H9 (cell line): ENCODE results near the gene IGF2BP3. TPM values are rescaled to one million over a fixed set of nuclear protein-coding genes. Genes with fewer than 3 reads are reported as not detected.
A peak's percentile ranks its signal among the peaks of the same experiment; 100 is the strongest.

Experiments used
- DNase-seq: peaks from one replicate; pipeline ENCODE4 v3.0.0-alpha.2; 2017
- H2AFZ ChIP-seq: one replicate; pipeline ENCODE4 v1.6.1; 2013; ENCODE audit warnings: mild to moderate bottlenecking, low read length, control low read depth, moderate library complexity
- H2AK5ac ChIP-seq: 2 replicates; pipeline ENCODE4 v1.6.1; 2013; ENCODE audit warnings: low read length, control low read depth, mixed read lengths; ENCODE audit not compliant: insufficient read length
- H2BK120ac ChIP-seq: one replicate; pipeline ENCODE4 v1.6.1; 2013; ENCODE audit warnings: low read depth, mild to moderate bottlenecking, low read length, control low read depth, inconsistent platforms; ENCODE audit not compliant: poor library complexity, severe bottlenecking
- H2BK12ac ChIP-seq: 2 replicates; pipeline ENCODE4 v1.6.1; 2013; ENCODE audit warnings: low read length, control low read depth, mixed read lengths, low read depth; ENCODE audit not compliant: insufficient read length
- H2BK15ac ChIP-seq: 2 replicates; pipeline ENCODE4 v1.6.1; 2013; ENCODE audit warnings: low read depth, low read length, control low read depth
- H2BK20ac ChIP-seq: one replicate; pipeline ENCODE4 v1.6.1; 2013; ENCODE audit warnings: low read depth, mild to moderate bottlenecking, low read length, control low read depth, inconsistent platforms; ENCODE audit not compliant: poor library complexity, severe bottlenecking
- H2BK5ac ChIP-seq: 2 replicates; pipeline ENCODE4 v1.6.1; 2013; ENCODE audit warnings: low read length, control low read depth, mixed read lengths; ENCODE audit not compliant: insufficient read length
- H3K14ac ChIP-seq: 2 replicates; pipeline ENCODE4 v1.6.1; 2013; ENCODE audit warnings: low read length, control low read depth; ENCODE audit not compliant: insufficient read depth
- H3K18ac ChIP-seq: 2 replicates; pipeline ENCODE4 v1.6.1; 2013; ENCODE audit warnings: low read depth, mild to moderate bottlenecking, mixed read lengths, low read length, control low read depth; ENCODE audit not compliant: insufficient read length
- H3K23ac ChIP-seq: 2 replicates; pipeline ENCODE4 v1.6.1; 2013; ENCODE audit warnings: low read length, control low read depth, mixed read lengths, low read depth; ENCODE audit not compliant: insufficient read length
- H3K23me2 ChIP-seq: 2 replicates; pipeline ENCODE4 v1.6.1; 2013; ENCODE audit warnings: low read depth, mild to moderate bottlenecking, mixed read lengths, low read length, control low read depth; ENCODE audit not compliant: insufficient read length, poor library complexity, severe bottlenecking
- H3K27ac ChIP-seq: 2 replicates; pipeline ENCODE4 v1.5.1; 2013; ENCODE audit warnings: low read length, control low read depth, mixed read lengths, low read depth; ENCODE audit not compliant: insufficient read length
- H3K27me3 ChIP-seq: 2 replicates; pipeline ENCODE4 v1.6.1; 2013; ENCODE audit warnings: low read length, control low read depth, inconsistent platforms; ENCODE audit not compliant: insufficient read depth
- H3K4ac ChIP-seq: 2 replicates; pipeline ENCODE4 v1.6.1; 2013; ENCODE audit warnings: low read depth, mild to moderate bottlenecking, control low read depth, inconsistent platforms, low read length, moderate library complexity
- H3K4me1 ChIP-seq: 2 replicates; pipeline ENCODE4 v1.6.1; 2013; ENCODE audit warnings: low read length, control low read depth, inconsistent platforms; ENCODE audit not compliant: insufficient read depth
- H3K4me2 ChIP-seq: 2 replicates; pipeline ENCODE4 v1.6.1; 2013; ENCODE audit warnings: low read length, control low read depth, mixed read lengths; ENCODE audit not compliant: insufficient read length, insufficient read depth
- H3K56ac ChIP-seq: 2 replicates; pipeline ENCODE4 v1.6.1; 2013; ENCODE audit warnings: low read depth, mild to moderate bottlenecking, mixed read lengths, low read length, control low read depth; ENCODE audit not compliant: insufficient read length
- H3K79me1 ChIP-seq: 2 replicates; pipeline ENCODE4 v1.6.1; 2013; ENCODE audit warnings: low read depth, mild to moderate bottlenecking, moderate library complexity, low read length, control low read depth, inconsistent platforms; ENCODE audit not compliant: insufficient read depth, poor library complexity, severe bottlenecking
- H3K79me2 ChIP-seq: 2 replicates; pipeline ENCODE4 v1.6.1; 2013; ENCODE audit warnings: low read length, control low read depth, inconsistent platforms; ENCODE audit not compliant: insufficient read depth
- H3K9ac ChIP-seq: 2 replicates; pipeline ENCODE4 v1.6.1; 2013; ENCODE audit warnings: low read length, control low read depth, mixed read lengths; ENCODE audit not compliant: insufficient read length; ENCODE audit errors: extremely low read depth
- H3K9me3 ChIP-seq: one replicate; pipeline ENCODE4 v1.6.1; 2013; ENCODE audit warnings: low read depth, low read length, inconsistent platforms; ENCODE audit not compliant: control insufficient read depth
- H3T11ph ChIP-seq: one replicate; pipeline ENCODE4 v1.6.1; 2013; ENCODE audit warnings: mild to moderate bottlenecking, low read length, control low read depth, inconsistent platforms
- H4K20me1 ChIP-seq: one replicate; pipeline ENCODE4 v1.6.1; 2013; ENCODE audit not compliant: control insufficient read depth, insufficient read length, insufficient read depth
- H4K5ac ChIP-seq: 2 replicates; pipeline ENCODE4 v1.6.1; 2013; ENCODE audit warnings: low read depth, mild to moderate bottlenecking, mixed read lengths, low read length, control low read depth; ENCODE audit not compliant: insufficient read length
- H4K8ac ChIP-seq: replicated peaks from 2 replicates; pipeline ENCODE4 v1.6.1; 2013; ENCODE audit warnings: low read length, control low read depth, mixed read lengths, low read depth; ENCODE audit not compliant: insufficient read length
- H4K91ac ChIP-seq: 2 replicates; pipeline ENCODE4 v1.6.1; 2013; ENCODE audit warnings: low read depth, mild to moderate bottlenecking, moderate library complexity, mixed read lengths, low read length, control low read depth; ENCODE audit not compliant: insufficient read length
- H3K27ac Mint-ChIP-seq, 3 experiments: 2 replicates in 2 of 3; 3 replicates in 1 of 3; pipeline ENCODE4 v1.8.0; 2020 to 2021; ENCODE audit warnings: mixed read lengths in 3 of 3, mild to moderate bottlenecking in 1 of 3, moderate library complexity in 1 of 3
- H3K27me3 Mint-ChIP-seq: 2 replicates; pipeline ENCODE4 v1.8.0; 2021; ENCODE audit warnings: low read depth, mild to moderate bottlenecking, moderate library complexity, mixed read lengths
- H3K36me3 Mint-ChIP-seq, 3 experiments: 2 replicates in 2 of 3; 3 replicates in 1 of 3; pipeline ENCODE4 v1.8.0; 2020 to 2021; ENCODE audit warnings: low read depth in 3 of 3, mixed read lengths in 3 of 3; ENCODE audit not compliant: insufficient read depth in 1 of 3
- H3K4me1 Mint-ChIP-seq, 2 experiments: 2 replicates each; pipeline ENCODE4 v1.8.0; 2020; ENCODE audit warnings: mixed read lengths in 2 of 2
- H3K4me3 Mint-ChIP-seq, 2 experiments: 2 replicates in 1 of 2; 3 replicates in 1 of 2; pipeline ENCODE4 v1.8.0; 2020 to 2021; ENCODE audit warnings: mild to moderate bottlenecking in 2 of 2, mixed read lengths in 2 of 2, moderate library complexity in 1 of 2
- H3K9me3 Mint-ChIP-seq, 2 experiments: 2 replicates in 1 of 2; 3 replicates in 1 of 2; pipeline ENCODE4 v1.8.0; 2020; ENCODE audit warnings: mild to moderate bottlenecking in 2 of 2, mixed read lengths in 2 of 2, moderate library complexity in 1 of 2
- CTCF ChIP-seq: fragments of 200-600 bp; sonication (generic); conservative IDR thresholded peaks from 3 replicates; pipeline ENCODE4 v1.8.0; 2021; ENCODE audit warnings: antibody characterized with exemption, mild to moderate bottlenecking
- WGBS: extraction: QIAGEN DNeasy Blood & Tissue Kit; methylation state at CpG from one replicate; pipeline ENCODE4 v1.1.7; 2013; ENCODE audit warnings: missing lambda C conversion rate, low lambda C conversion rate, mixed read lengths; ENCODE audit not compliant: insufficient read length; ENCODE audit errors: extremely low coverage; 5-methylcytosine and 5-hydroxymethylcytosine counted together
- total RNA-seq: library from RNA; stranded (reverse); gene quantifications from 2 replicates; pipeline ENCODE4 v1.2.1, GENCODE V29; 2021

IGF2BP3 gene
- total RNA-seq, 1 experiment from 2014 or later = 197 TPM

- no peak overlapping the region for H3K56ac ChIP-seq
- TF ChIP-seq CTCF = no peak
- H3K4me2 ChIP-seq = peak overlapping the region; percentile 64
- Mint-ChIP-seq H3K4me3 (peak overlapping the region; percentile 91 to 99), H3K27ac (peak overlapping the region; percentile 80 to 97 (median 90)), H3K9me3 (peaks cover 3 to 5% of the 10 kb centered on the region in 2 experiments), H3K4me1 (peaks cover 25 to 26% of the 10 kb centered on the region in 2 experiments), H3K36me3 (peaks cover 2 to 6% (median 3%) of the 10 kb centered on the region in 3 experiments; a peak in 5 of 7 replicates), H3K27me3 (no peaks in the 10 kb centered on the region; the same call in 1 of the 2 replicates)
- peak overlapping the region; percentile 5 for H3K27ac ChIP-seq
- H4K20me1 ChIP-seq = no peaks in the 10 kb centered on the region
- H3K14ac ChIP-seq = peak overlapping the region; percentile 92
- no peak overlapping the region for H4K5ac ChIP-seq
- no CpG with 5 or more reads among the region's 16 CpGs for WGBS
- no peaks in the 10 kb centered on the region for H3K4me1 ChIP-seq
- DNase-seq = no peak
- no peak overlapping the region for H2AK5ac ChIP-seq
- no peak overlapping the region for H2BK5ac ChIP-seq
- H3K79me2 ChIP-seq = peaks cover 25% of the 10 kb centered on the region; the same call in 1 of the 2 replicates
- H4K91ac ChIP-seq = no peak overlapping the region
- H3K23me2 ChIP-seq = peaks cover 17% of the 10 kb centered on the region
- no peaks in the 10 kb centered on the region for H3K79me1 ChIP-seq
- H2BK15ac ChIP-seq = no peak overlapping the region
- H2BK12ac ChIP-seq = no peak overlapping the region
- no peaks in the 10 kb centered on the region for H3K27me3 ChIP-seq
- H3K23ac ChIP-seq = no peak overlapping the region
- no peak overlapping the region for H2BK20ac ChIP-seq
- no peak overlapping the region; the same call in 1 of the 2 replicates for H3K4ac ChIP-seq
- peak overlapping the region; percentile 91 for H3K9ac ChIP-seq
- H3T11ph ChIP-seq = no peak overlapping the region
- H3K9me3 ChIP-seq = no peaks in the 10 kb centered on the region
- H2AFZ ChIP-seq = no peak overlapping the region
- no peak overlapping the region for H2BK120ac ChIP-seq
- peak overlapping the region; percentile 94 for H3K18ac ChIP-seq
- no peak overlapping the region for H4K8ac ChIP-seq
Measured at GRCh38 chr7:23472956-23473843, 2.9 kb upstream of the IGF2BP3 start.
